H9 (cell line): ENCODE measurements around the gene PRICKLE3. TPM values are rescaled to one million over a fixed set of nuclear protein-coding genes. Genes with fewer than 3 reads are reported as not detected.

Source experiments
- DNase-seq: peaks from one replicate; pipeline ENCODE4 v3.0.0-alpha.2; 2017
- H2AFZ ChIP-seq: one replicate; pipeline ENCODE4 v1.6.1; 2013; ENCODE audit warnings: mild to moderate bottlenecking, low read length, control low read depth, moderate library complexity
- H2AK5ac ChIP-seq: 2 replicates; pipeline ENCODE4 v1.6.1; 2013; ENCODE audit warnings: low read length, control low read depth, mixed read lengths; ENCODE audit not compliant: insufficient read length
- H2BK120ac ChIP-seq: one replicate; pipeline ENCODE4 v1.6.1; 2013; ENCODE audit warnings: low read depth, mild to moderate bottlenecking, low read length, control low read depth, inconsistent platforms; ENCODE audit not compliant: poor library complexity, severe bottlenecking
- H2BK12ac ChIP-seq: 2 replicates; pipeline ENCODE4 v1.6.1; 2013; ENCODE audit warnings: low read length, control low read depth, mixed read lengths, low read depth; ENCODE audit not compliant: insufficient read length
- H2BK15ac ChIP-seq: 2 replicates; pipeline ENCODE4 v1.6.1; 2013; ENCODE audit warnings: low read depth, low read length, control low read depth
- H2BK20ac ChIP-seq: one replicate; pipeline ENCODE4 v1.6.1; 2013; ENCODE audit warnings: low read depth, mild to moderate bottlenecking, low read length, control low read depth, inconsistent platforms; ENCODE audit not compliant: poor library complexity, severe bottlenecking
- H2BK5ac ChIP-seq: 2 replicates; pipeline ENCODE4 v1.6.1; 2013; ENCODE audit warnings: low read length, control low read depth, mixed read lengths; ENCODE audit not compliant: insufficient read length
- H3K14ac ChIP-seq: 2 replicates; pipeline ENCODE4 v1.6.1; 2013; ENCODE audit warnings: low read length, control low read depth; ENCODE audit not compliant: insufficient read depth
- H3K18ac ChIP-seq: 2 replicates; pipeline ENCODE4 v1.6.1; 2013; ENCODE audit warnings: low read depth, mild to moderate bottlenecking, mixed read lengths, low read length, control low read depth; ENCODE audit not compliant: insufficient read length
- H3K23ac ChIP-seq: 2 replicates; pipeline ENCODE4 v1.6.1; 2013; ENCODE audit warnings: low read length, control low read depth, mixed read lengths, low read depth; ENCODE audit not compliant: insufficient read length
- H3K23me2 ChIP-seq: 2 replicates; pipeline ENCODE4 v1.6.1; 2013; ENCODE audit warnings: low read depth, mild to moderate bottlenecking, mixed read lengths, low read length, control low read depth; ENCODE audit not compliant: insufficient read length, poor library complexity, severe bottlenecking
- H3K27ac ChIP-seq: 2 replicates; pipeline ENCODE4 v1.5.1; 2013; ENCODE audit warnings: low read length, control low read depth, mixed read lengths, low read depth; ENCODE audit not compliant: insufficient read length
- H3K27me3 ChIP-seq: 2 replicates; pipeline ENCODE4 v1.6.1; 2013; ENCODE audit warnings: low read length, control low read depth, inconsistent platforms; ENCODE audit not compliant: insufficient read depth
- H3K4ac ChIP-seq: 2 replicates; pipeline ENCODE4 v1.6.1; 2013; ENCODE audit warnings: low read depth, mild to moderate bottlenecking, control low read depth, inconsistent platforms, low read length, moderate library complexity
- H3K4me1 ChIP-seq: 2 replicates; pipeline ENCODE4 v1.6.1; 2013; ENCODE audit warnings: low read length, control low read depth, inconsistent platforms; ENCODE audit not compliant: insufficient read depth
- H3K4me2 ChIP-seq: 2 replicates; pipeline ENCODE4 v1.6.1; 2013; ENCODE audit warnings: low read length, control low read depth, mixed read lengths; ENCODE audit not compliant: insufficient read length, insufficient read depth
- H3K56ac ChIP-seq: 2 replicates; pipeline ENCODE4 v1.6.1; 2013; ENCODE audit warnings: low read depth, mild to moderate bottlenecking, mixed read lengths, low read length, control low read depth; ENCODE audit not compliant: insufficient read length
- H3K79me1 ChIP-seq: 2 replicates; pipeline ENCODE4 v1.6.1; 2013; ENCODE audit warnings: low read depth, mild to moderate bottlenecking, moderate library complexity, low read length, control low read depth, inconsistent platforms; ENCODE audit not compliant: insufficient read depth, poor library complexity, severe bottlenecking
- H3K79me2 ChIP-seq: 2 replicates; pipeline ENCODE4 v1.6.1; 2013; ENCODE audit warnings: low read length, control low read depth, inconsistent platforms; ENCODE audit not compliant: insufficient read depth
- H3K9ac ChIP-seq: 2 replicates; pipeline ENCODE4 v1.6.1; 2013; ENCODE audit warnings: low read length, control low read depth, mixed read lengths; ENCODE audit not compliant: insufficient read length; ENCODE audit errors: extremely low read depth
- H3K9me3 ChIP-seq: one replicate; pipeline ENCODE4 v1.6.1; 2013; ENCODE audit warnings: low read depth, low read length, inconsistent platforms; ENCODE audit not compliant: control insufficient read depth
- H3T11ph ChIP-seq: one replicate; pipeline ENCODE4 v1.6.1; 2013; ENCODE audit warnings: mild to moderate bottlenecking, low read length, control low read depth, inconsistent platforms
- H4K20me1 ChIP-seq: one replicate; pipeline ENCODE4 v1.6.1; 2013; ENCODE audit not compliant: control insufficient read depth, insufficient read length, insufficient read depth
- H4K5ac ChIP-seq: 2 replicates; pipeline ENCODE4 v1.6.1; 2013; ENCODE audit warnings: low read depth, mild to moderate bottlenecking, mixed read lengths, low read length, control low read depth; ENCODE audit not compliant: insufficient read length
- H4K8ac ChIP-seq: replicated peaks from 2 replicates; pipeline ENCODE4 v1.6.1; 2013; ENCODE audit warnings: low read length, control low read depth, mixed read lengths, low read depth; ENCODE audit not compliant: insufficient read length
- H4K91ac ChIP-seq: 2 replicates; pipeline ENCODE4 v1.6.1; 2013; ENCODE audit warnings: low read depth, mild to moderate bottlenecking, moderate library complexity, mixed read lengths, low read length, control low read depth; ENCODE audit not compliant: insufficient read length
- H3K27ac Mint-ChIP-seq, 3 experiments: 2 replicates in 2 of 3; 3 replicates in 1 of 3; pipeline ENCODE4 v1.8.0; 2020 to 2021; ENCODE audit warnings: mixed read lengths in 3 of 3, mild to moderate bottlenecking in 1 of 3, moderate library complexity in 1 of 3
- H3K27me3 Mint-ChIP-seq: 2 replicates; pipeline ENCODE4 v1.8.0; 2021; ENCODE audit warnings: low read depth, mild to moderate bottlenecking, moderate library complexity, mixed read lengths
- H3K36me3 Mint-ChIP-seq, 3 experiments: 2 replicates in 2 of 3; 3 replicates in 1 of 3; pipeline ENCODE4 v1.8.0; 2020 to 2021; ENCODE audit warnings: low read depth in 3 of 3, mixed read lengths in 3 of 3; ENCODE audit not compliant: insufficient read depth in 1 of 3
- H3K4me1 Mint-ChIP-seq, 2 experiments: 2 replicates each; pipeline ENCODE4 v1.8.0; 2020; ENCODE audit warnings: mixed read lengths in 2 of 2
- H3K4me3 Mint-ChIP-seq, 2 experiments: 2 replicates in 1 of 2; 3 replicates in 1 of 2; pipeline ENCODE4 v1.8.0; 2020 to 2021; ENCODE audit warnings: mild to moderate bottlenecking in 2 of 2, mixed read lengths in 2 of 2, moderate library complexity in 1 of 2
- H3K9me3 Mint-ChIP-seq, 2 experiments: 2 replicates in 1 of 2; 3 replicates in 1 of 2; pipeline ENCODE4 v1.8.0; 2020; ENCODE audit warnings: mild to moderate bottlenecking in 2 of 2, mixed read lengths in 2 of 2, moderate library complexity in 1 of 2
- CTCF ChIP-seq: fragments of 200-600 bp; sonication (generic); conservative IDR thresholded peaks from 3 replicates; pipeline ENCODE4 v1.8.0; 2021; ENCODE audit warnings: antibody characterized with exemption, mild to moderate bottlenecking
- WGBS: extraction: QIAGEN DNeasy Blood & Tissue Kit; methylation state at CpG from one replicate; pipeline ENCODE4 v1.1.7; 2013; ENCODE audit warnings: missing lambda C conversion rate, low lambda C conversion rate, mixed read lengths; ENCODE audit not compliant: insufficient read length; ENCODE audit errors: extremely low coverage; 5-methylcytosine and 5-hydroxymethylcytosine counted together
- total RNA-seq: library from RNA; stranded (reverse); gene quantifications from 2 replicates; pipeline ENCODE4 v1.2.1, GENCODE V29; 2021

Gene PRICKLE3
- total RNA-seq, 1 experiment from 2014 or later = 9.7 TPM

- Histone ChIP-seq H3K23me2 (peaks cover 17% of the 10 kb centered on the region), H3K18ac (no peak within 1 kb of the TSS), H2AK5ac (no peak within 1 kb of the TSS), H3K79me1 (no peaks in the 10 kb centered on the region), H4K91ac (no peak within 1 kb of the TSS), H4K20me1 (no peaks in the 10 kb centered on the region), H3K27me3 (no peaks in the 10 kb centered on the region; the same call in 1 of the 2 replicates), H3K79me2 (no peaks in the 10 kb centered on the region), H2BK5ac (no peak within 1 kb of the TSS), H4K8ac (no peak within 1 kb of the TSS), H2BK12ac (no peak within 1 kb of the TSS), H2BK120ac (no peak within 1 kb of the TSS), H3K9ac (no peak within 1 kb of the TSS), H3T11ph (no peak within 1 kb of the TSS), H2AFZ (no peak within 1 kb of the TSS), H3K4ac (no peak within 1 kb of the TSS), H4K5ac (no peak within 1 kb of the TSS), H2BK20ac (no peak within 1 kb of the TSS), H3K4me2 (peak within 1 kb of the TSS; percentile 71), H3K4me1 (no peaks in the 10 kb centered on the region), H3K23ac (no peak within 1 kb of the TSS), H3K14ac (no peak within 1 kb of the TSS), H3K9me3 (peaks cover 15% of the 10 kb centered on the region), H3K56ac (no peak within 1 kb of the TSS), H3K27ac (no peak within 1 kb of the TSS), H2BK15ac (no peak within 1 kb of the TSS)
- Mint-ChIP-seq H3K9me3 (peaks cover 68 to 74% of the 10 kb centered on the region in 2 experiments), H3K4me3 (peak within 1 kb of the TSS; percentile 66 to 81), H3K27me3 (peaks cover 42% of the 10 kb centered on the region), H3K4me1 (peaks cover 5 to 20% of the 10 kb centered on the region in 2 experiments), H3K36me3 (peaks cover 21 to 35% (median 22%) of the 10 kb centered on the region in 3 experiments), H3K27ac (no peak within 1 kb of the TSS)
- no peak for TF ChIP-seq CTCF
- no peak for DNase-seq
- no CpG with 5 or more reads among the region's 46 CpGs for WGBS
Measured at GRCh38 chrX:49171752-49172279, 14.4 kb downstream of the PRICKLE3 start, which contains the start of gene PLP2. TSS of gene PLP2 (plus strand) at chrX:49171898. CDS start at chrX:49172001, 103 bp downstream.
